ENCODE measurements around the gene B3GAT3.

The B3GAT3 gene

DNA sequence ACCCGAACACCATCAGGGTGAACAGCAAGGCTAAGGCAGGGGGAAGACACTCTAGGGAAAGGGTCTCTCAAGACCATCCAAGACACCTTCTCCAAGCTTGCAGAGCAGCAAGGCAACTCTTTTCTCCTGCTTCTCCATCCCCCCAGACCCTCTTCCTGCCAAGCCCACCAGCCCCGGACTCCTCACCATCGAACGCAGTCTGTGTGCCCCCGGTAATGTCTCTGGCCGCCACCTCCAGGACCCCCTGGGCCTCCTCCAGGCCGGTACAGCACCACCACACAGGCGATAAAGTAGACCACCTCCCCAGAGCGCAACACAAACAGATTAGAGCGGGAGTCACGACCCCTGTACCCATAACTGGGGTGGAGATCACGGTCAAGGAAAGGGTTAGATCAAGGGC lies 13.0 kb downstream of the B3GAT3 start:
- TF ChIP-seq, protein P1, sequence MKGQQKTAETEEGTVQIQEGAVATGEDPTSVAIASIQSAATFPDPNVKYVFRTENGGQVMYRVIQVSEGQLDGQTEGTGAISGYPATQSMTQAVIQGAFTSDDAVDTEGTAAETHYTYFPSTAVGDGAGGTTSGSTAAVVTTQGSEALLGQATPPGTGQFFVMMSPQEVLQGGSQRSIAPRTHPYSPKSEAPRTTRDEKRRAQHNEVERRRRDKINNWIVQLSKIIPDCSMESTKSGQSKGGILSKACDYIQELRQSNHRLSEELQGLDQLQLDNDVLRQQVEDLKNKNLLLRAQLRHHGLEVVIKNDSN (IDR thresholded peaks at IDR 0.05): no peak
- TF ChIP-seq CEBPB (IDR thresholded peaks at IDR 0.05) (no peak), EGR1 (IDR thresholded peaks at IDR 0.05) (no peak), ZBTB7A (IDR thresholded peaks at IDR 0.05; ENCODE audit: low read depth) (no peak), TAF1 (IDR thresholded peaks at IDR 0.05; ENCODE audit: low read depth) (no peak), YY1 (IDR thresholded peaks at IDR 0.05; ENCODE audit: low read depth) (no peak), TCF12 (IDR thresholded peaks at IDR 0.05; ENCODE audit: low read depth) (no peak), MAX (IDR thresholded peaks at IDR 0.05) (no peak), EP300 (IDR thresholded peaks at IDR 0.05; ENCODE audit: borderline replicate concordance) (no peak), NFIC (IDR thresholded peaks at IDR 0.05) (no peak)
- TF ChIP-seq, protein P2, sequence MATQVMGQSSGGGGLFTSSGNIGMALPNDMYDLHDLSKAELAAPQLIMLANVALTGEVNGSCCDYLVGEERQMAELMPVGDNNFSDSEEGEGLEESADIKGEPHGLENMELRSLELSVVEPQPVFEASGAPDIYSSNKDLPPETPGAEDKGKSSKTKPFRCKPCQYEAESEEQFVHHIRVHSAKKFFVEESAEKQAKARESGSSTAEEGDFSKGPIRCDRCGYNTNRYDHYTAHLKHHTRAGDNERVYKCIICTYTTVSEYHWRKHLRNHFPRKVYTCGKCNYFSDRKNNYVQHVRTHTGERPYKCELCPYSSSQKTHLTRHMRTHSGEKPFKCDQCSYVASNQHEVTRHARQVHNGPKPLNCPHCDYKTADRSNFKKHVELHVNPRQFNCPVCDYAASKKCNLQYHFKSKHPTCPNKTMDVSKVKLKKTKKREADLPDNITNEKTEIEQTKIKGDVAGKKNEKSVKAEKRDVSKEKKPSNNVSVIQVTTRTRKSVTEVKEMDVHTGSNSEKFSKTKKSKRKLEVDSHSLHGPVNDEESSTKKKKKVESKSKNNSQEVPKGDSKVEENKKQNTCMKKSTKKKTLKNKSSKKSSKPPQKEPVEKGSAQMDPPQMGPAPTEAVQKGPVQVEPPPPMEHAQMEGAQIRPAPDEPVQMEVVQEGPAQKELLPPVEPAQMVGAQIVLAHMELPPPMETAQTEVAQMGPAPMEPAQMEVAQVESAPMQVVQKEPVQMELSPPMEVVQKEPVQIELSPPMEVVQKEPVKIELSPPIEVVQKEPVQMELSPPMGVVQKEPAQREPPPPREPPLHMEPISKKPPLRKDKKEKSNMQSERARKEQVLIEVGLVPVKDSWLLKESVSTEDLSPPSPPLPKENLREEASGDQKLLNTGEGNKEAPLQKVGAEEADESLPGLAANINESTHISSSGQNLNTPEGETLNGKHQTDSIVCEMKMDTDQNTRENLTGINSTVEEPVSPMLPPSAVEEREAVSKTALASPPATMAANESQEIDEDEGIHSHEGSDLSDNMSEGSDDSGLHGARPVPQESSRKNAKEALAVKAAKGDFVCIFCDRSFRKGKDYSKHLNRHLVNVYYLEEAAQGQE (IDR thresholded peaks at IDR 0.05; ENCODE audit: low read depth): no peak

DNA sequence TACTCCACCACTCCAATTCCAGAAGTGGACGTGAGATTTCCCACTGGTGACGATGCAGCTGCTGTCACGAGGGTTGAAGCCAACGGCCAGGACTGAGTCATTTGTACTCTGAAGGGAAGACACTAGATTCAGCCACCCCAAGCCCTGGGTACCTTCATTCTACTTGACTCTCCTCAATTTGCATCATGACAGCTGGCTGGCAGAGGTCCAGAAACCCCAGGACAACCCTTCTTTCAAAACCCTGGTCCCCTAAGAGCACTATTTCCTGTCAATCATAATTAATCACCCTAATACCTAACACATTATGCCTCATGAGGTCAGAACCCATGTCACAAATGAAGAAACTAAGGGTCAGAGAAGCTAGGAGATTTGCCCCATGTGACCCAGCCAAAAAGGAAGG lies 14.1 kb downstream of the B3GAT3 start:
- no peak for TF ChIP-seq TEAD4 (IDR thresholded peaks at IDR 0.05)
- TF ChIP-seq EGR1 (IDR thresholded peaks at IDR 0.05): no peak
- TF ChIP-seq RAD21 (IDR thresholded peaks at IDR 0.05; ENCODE audit: low read depth): no peak
- TF ChIP-seq CREB1 (IDR thresholded peaks at IDR 0.05; ENCODE audit: low read depth): no peak
- no peak for TF ChIP-seq CEBPB (IDR thresholded peaks at IDR 0.05)
- no peak for TF ChIP-seq FOXM1 (IDR thresholded peaks at IDR 0.05; ENCODE audit: borderline replicate concordance, low read depth)
- no peak for TF ChIP-seq MAX (IDR thresholded peaks at IDR 0.05)
- TF ChIP-seq, protein P2 (IDR thresholded peaks at IDR 0.05; ENCODE audit: low read depth): no peak
- TF ChIP-seq YY1 (IDR thresholded peaks at IDR 0.05; ENCODE audit: low read depth): no peak
- no peak for TF ChIP-seq ZBTB7A (IDR thresholded peaks at IDR 0.05; ENCODE audit: low read depth)
- TF ChIP-seq TCF12 (IDR thresholded peaks at IDR 0.05; ENCODE audit: low read depth): no peak
- TF ChIP-seq TAF1 (IDR thresholded peaks at IDR 0.05; ENCODE audit: low read depth): no peak

GRCh38 chr11:62605902-62606301 lies 15.9 kb downstream of the B3GAT3 start:
- TF ChIP-seq, protein P1 (IDR thresholded peaks at IDR 0.05): no peak
- TF ChIP-seq ZBTB7A (IDR thresholded peaks at IDR 0.05; ENCODE audit: low read depth) (no peak), CREB1 (IDR thresholded peaks at IDR 0.05; ENCODE audit: low read depth) (no peak)

GRCh38 chr11:62605467-62605866 lies 16.3 kb downstream of the B3GAT3 start:
- TF ChIP-seq NFIC (IDR thresholded peaks at IDR 0.05) (no peak), TAF1 (IDR thresholded peaks at IDR 0.05; ENCODE audit: low read depth) (no peak), TEAD4 (IDR thresholded peaks at IDR 0.05) (no peak), EP300 (IDR thresholded peaks at IDR 0.05; ENCODE audit: borderline replicate concordance) (no peak), CREB1 (IDR thresholded peaks at IDR 0.05; ENCODE audit: low read depth) (no peak), EGR1 (IDR thresholded peaks at IDR 0.05) (no peak), TCF12 (IDR thresholded peaks at IDR 0.05; ENCODE audit: low read depth) (no peak), CEBPB (IDR thresholded peaks at IDR 0.05) (no peak), RAD21 (IDR thresholded peaks at IDR 0.05; ENCODE audit: low read depth) (no peak), ZBTB7A (IDR thresholded peaks at IDR 0.05; ENCODE audit: low read depth) (no peak), FOXM1 (IDR thresholded peaks at IDR 0.05; ENCODE audit: borderline replicate concordance, low read depth) (no peak)
- TF ChIP-seq, protein P2 (IDR thresholded peaks at IDR 0.05; ENCODE audit: low read depth): no peak
